ENCODE data around the gene LIPC.

The LIPC gene

GRCh38 chr15:58407236-58407775 is 24.5 kb upstream of the LIPC start:
- no peak for DNase-seq

DNA sequence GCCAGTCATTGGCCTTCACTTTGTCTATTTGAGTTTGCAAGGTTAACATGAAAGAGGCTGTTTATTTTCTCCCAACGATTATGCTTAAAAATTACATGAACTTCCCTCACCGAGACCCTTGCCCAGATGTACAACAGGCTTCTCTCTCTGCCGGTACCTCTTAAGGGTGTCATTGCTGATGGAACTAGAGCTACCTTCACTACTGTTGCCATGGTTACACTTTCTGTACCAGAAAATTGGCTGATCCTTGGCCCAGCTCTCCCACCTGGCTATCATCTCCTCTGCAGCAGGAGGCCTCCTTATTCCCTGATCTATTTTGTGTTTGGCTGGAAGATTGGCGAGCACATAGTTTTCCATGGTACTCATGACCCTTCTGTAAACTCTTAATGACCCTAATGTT is 24.0 kb upstream of the LIPC start:
- no peak for DNase-seq

DNA sequence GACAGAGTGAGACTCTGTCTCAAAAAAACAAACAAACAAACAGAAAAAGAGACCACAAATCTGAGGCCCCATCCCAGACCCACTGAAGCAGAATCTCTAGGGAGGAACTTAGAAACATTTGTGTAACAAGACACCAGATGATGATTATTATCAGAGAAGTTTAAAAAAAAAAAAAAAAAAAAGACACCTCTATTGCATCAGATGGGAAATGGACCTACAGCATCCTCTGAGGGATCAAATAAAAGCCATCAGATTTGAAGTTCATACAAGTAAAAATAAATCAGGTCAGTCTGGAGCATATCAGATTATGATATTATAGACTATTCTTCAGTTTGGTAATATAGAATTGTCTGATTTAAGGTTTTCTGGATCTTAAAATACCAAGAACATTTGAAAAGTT is 21.9 kb upstream of the LIPC start:
- DNase-seq: no peak

DNA sequence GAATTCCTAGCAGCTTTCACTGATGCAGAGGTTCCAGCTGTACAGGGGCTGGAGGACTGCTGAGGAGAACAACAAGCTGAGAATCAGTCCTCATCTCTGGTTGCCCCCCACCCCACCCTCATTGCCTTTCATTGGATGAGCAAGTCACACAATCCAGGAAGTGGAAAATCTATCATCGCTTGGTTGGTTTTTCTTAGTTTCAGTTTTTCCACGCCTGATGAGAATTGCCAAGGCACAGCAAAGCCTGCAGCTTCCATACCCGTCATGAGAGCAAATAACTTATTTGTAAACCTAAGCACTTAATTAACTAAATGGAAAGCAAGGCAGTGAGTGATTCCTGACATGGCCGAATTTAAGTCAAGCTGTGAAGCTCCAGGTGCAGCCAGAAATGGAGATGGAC is 21.4 kb upstream of the LIPC start:
- DNase-seq: no peak

DNA sequence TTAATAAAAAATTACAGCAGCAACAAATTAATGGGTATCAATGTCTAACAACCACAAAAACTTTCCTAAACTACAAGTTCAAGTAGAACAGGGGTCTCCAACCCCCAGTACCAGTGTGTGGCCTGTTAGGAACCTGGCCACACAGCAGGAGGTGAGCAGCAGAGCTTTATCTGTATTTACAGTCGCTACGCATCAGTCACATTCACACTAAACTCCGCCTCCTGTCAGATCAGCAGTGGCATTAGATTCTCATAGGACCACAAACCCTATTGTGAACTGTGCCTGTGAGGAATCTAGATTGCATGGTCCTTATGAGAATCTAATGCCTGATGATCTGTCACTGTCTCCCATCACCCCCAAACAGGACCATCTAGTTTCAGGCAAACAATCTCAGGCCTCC is 18.5 kb upstream of the LIPC start:
- no peak for DNase-seq

DNA sequence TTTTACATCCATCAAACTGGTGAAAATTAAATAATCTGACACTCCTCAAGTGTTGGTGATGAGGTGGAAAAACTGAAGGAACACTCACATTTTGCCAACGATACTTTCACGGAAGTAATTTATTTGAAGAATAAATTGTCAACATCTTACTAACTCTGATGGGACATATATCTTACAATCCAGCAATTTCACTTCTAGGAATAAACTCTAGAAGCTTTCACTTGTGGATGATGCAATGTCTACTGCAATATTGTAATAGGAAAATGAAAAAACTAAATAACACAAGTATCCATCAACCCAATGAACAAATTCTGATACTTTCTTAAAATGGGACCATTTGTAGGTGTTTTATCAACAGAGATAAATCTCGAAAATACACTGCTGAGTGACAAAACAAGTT is 16.2 kb upstream of the LIPC start:
- no peak for DNase-seq

GRCh38 chr15:58416963-58417362 is 14.8 kb upstream of the LIPC start:
- DNase-seq: no peak

DNA sequence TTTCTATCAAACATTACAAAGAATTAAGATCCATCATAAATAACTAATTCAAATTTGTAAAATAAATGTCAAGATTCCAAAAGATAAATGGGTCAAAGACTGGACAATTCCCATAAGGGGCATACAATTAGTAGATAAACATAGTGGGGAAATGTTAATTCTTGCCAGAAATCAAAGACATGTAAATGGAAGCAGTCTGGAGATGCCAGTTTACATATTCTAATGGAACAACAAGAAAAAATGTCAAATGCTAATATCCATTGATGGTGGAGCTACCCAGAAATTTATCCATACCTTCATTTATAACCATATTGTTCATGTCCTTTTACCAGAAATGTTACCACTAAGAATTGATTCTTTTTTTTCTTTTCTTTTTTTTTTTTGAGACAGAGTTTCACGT is 13.7 kb upstream of the LIPC start:
- DNase-seq: no peak

DNA sequence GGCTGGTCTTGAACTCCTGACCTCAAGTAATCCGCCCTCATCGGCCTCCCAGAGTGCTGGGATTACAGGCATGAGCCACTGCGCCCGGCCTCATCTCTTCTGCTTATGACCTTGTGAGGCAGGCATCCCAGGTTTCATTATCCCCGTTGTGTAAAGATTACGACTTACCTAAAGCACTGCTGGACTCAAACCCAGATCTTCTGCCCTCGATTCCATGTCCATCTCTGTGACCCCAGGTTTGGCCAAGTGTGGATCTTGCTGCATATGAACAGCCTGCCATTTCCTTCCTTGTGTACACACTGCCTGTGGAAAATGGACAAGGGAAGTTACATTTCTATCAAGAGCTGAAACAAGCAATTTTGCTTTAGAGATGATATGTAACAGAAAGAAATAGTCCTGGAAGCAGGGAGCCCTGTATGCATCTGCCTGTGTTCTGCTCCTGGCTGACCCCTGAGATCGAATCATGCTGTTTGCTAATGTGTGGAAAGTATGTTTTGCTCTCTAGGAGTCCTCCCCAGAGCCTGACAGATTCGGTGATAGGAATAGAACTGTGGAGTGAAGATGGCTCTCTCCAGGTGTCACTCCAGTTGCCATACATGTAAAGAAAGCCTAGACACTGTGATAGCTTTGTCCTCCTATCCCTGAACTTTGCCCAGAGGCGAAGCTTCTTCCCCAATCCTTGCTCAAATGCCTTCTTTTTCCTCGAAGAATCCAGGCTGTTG is 11.8 kb upstream of the LIPC start:
- no peak for DNase-seq

- DNase-seq: no peak
Measured at GRCh38 chr15:58420579-58421043, 11.2 kb upstream of the LIPC start.

DNA sequence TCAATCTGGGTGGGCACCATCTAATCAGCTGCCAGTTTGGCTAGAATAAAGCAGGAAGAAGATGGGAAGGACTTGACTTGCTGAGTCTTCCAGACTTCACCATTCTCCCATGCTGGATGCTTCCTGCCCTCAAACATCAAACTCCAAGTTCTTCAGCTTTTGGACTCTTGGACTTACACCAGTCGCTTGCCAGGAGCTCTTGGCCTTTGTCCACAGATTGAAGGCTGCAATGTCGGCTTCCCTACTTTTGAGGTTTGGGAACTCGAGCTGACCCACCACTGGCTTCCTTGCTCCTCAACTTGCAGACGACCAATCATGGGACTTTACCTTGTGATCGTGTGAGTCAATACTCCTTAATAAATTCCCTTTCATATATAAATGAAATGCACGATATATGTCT is 8.6 kb upstream of the LIPC start:
- DNase-seq: no peak

- no peak for DNase-seq
Measured at GRCh38 chr15:58423831-58424608, 7.8 kb upstream of the LIPC start.

DNA sequence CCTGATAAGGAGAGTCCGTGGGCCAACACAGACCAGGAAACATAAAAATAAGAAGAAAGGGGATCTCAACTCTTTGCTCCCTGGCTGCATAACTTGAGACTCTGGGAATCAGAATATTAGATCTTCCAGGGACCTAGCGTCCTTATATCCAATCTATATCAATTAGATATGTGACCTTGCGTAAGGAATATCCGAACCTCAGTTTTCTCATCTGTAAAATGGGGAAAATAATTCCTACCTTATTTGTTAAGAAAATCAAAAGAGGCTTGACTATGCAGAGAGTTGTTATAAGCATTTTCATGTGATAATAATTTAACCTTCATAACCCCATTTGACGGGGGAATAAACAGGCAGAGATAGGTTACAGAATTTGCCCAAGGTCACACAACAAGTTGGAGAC is 7.1 kb upstream of the LIPC start:
- no peak for DNase-seq

GRCh38 chr15:58425185-58425584 is 6.6 kb upstream of the LIPC start:
- no peak for DNase-seq

DNA sequence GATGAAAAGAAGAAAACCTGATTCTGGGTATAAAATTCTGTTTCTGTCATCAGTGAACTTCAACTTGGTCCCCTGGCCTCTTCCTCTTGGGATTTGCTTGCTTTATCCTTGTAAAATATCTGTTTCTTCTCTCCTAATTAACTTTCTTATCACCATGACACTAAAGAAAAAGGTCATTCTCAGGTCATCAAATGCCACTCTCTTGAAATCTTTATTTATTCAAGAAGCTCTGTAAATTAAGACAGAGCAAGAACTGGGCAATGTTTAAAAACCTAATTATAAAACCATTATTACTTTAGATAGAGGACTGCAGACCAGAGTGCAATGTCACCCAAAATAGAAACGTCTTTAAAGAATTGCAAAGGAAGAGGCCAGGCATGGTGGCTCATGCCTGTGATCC is 6.0 kb upstream of the LIPC start:
- no peak for DNase-seq

- no peak for DNase-seq
Measured at GRCh38 chr15:58426501-58426900, 5.3 kb upstream of the LIPC start.

- DNase-seq: no peak
Measured at GRCh38 chr15:58427987-58428386, 3.8 kb upstream of the LIPC start.

- no peak for DNase-seq
Measured at GRCh38 chr15:58430224-58430787, 1.5 kb upstream of the LIPC start.

- no peak for DNase-seq
Measured at GRCh38 chr15:58432401-58432800, 610 bp downstream of the LIPC start.

- DNase-seq: no peak
Measured at GRCh38 chr15:58433597-58434333, 2.0 kb downstream of the LIPC start.

GRCh38 chr15:58434334-58434875 is 2.6 kb downstream of the LIPC start:
- DNase-seq: no peak

DNA sequence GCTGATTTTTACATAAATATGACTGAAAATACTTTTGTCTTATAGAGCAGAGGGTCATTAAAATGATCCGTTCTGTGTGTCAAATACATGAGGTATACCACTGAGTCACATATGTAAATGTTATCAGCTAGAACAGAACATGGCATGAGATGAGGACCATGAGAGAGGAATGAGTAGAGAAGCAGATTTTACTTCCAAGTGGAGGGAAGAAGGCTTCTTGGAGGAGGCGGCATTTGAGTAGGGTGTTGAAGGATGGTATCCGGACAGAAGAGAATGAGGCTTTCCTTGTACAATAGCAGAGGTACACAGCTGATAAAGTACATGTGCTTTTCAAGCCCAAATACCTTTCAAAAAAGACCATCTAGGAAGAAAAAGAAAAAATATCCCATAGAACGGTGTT is 4.8 kb downstream of the LIPC start:
- DNase-seq: no peak

DNA sequence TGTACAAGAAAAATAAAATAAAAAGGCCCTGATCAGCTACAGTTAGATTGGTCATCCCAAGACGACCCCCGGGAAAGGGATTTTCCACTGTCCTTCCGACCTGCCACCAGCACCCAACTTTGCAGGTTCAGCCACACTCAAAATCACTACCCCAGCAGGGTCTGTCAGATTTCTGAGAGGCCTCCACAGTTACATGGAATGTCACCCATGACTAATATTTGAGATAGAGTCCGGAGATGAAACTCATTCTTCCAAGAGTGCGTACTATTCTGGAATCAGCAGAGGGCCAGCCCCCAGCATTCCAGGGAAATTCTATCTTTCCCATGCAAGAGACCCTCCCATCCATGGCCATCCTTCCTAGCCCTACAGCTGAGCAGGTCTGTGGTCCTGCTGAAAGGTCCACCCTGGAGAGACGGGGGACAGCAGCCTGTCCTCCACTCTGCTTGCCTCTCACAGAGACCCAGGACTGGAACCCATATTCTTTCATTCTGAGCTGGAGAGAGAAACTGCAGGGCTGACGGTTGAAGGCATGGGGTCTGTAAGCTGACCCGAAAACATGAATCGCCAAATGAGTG is 5.8 kb downstream of the LIPC start:
- no peak for DNase-seq
